Caco-2 (cell line): ENCODE data around the gene CACNB3. TPM values are rescaled to one million over a fixed set of nuclear protein-coding genes. Genes with fewer than 3 reads are reported as not detected.

Experiments
- BruUV-seq: library from RNA; stranded (reverse); fragments of 400-500 nt; replicated peaks from 2 replicates; lab custom pipeline; 2021; lab: Mats Ljungman, UMichigan
- CTCF ChIA-PET: fragments of 300-600 bp; sonication (Branson Sonifier 250); formaldehyde crosslinking; loops from one replicate; lab custom pipeline; 2022; ENCODE audit warnings: antibody characterized with exemption; lab: Charles Lee
- POLR2A ChIA-PET: fragments of 300-600 bp; sonication (Branson Sonifier 250); formaldehyde crosslinking; loops from one replicate; lab custom pipeline; 2022; ENCODE audit warnings: antibody characterized with exemption; lab: Charles Lee
- DNase-seq, 2 experiments: peaks; one replicate each; pipeline versions ENCODE4 v3.0.0 to v3.0.0-alpha.2; 2020 to 2022
- H3K27me3 ChIP-seq: replicated peaks from 2 replicates; pipeline ENCODE4 v1.6.0; 2011; ENCODE audit warnings: low read length; ENCODE audit not compliant: control insufficient read depth, insufficient read depth
- H3K36me3 ChIP-seq: 2 replicates; pipeline ENCODE4 v1.5.1; 2011; ENCODE audit warnings: low read length; ENCODE audit not compliant: control insufficient read depth, insufficient read depth
- H3K4me1 ChIP-seq: fragments of 250-450 bp; sonication (Bioruptor Pico); 2 replicates; pipeline ENCODE4 v1.5.1; 2020; ENCODE audit warnings: mild to moderate bottlenecking
- H3K4me3 ChIP-seq: 2 replicates; pipeline ENCODE4 v1.5.1; 2011; ENCODE audit warnings: low read depth, mild to moderate bottlenecking, control low read depth, low read length
- H3K9me3 ChIP-seq: fragments of 250-450 bp; sonication (Bioruptor Pico); 2 replicates; pipeline ENCODE4 v1.5.1; 2020; ENCODE audit warnings: mild to moderate bottlenecking, moderate library complexity
- H3K27ac Mint-ChIP-seq: one replicate; pipeline ENCODE4 v1.8.0; 2022; ENCODE audit warnings: mixed read lengths; ENCODE audit not compliant: unreplicated experiment
- H3K27me3 Mint-ChIP-seq: one replicate; pipeline ENCODE4 v1.8.0; 2022; ENCODE audit warnings: mixed read lengths; ENCODE audit not compliant: insufficient read depth, unreplicated experiment
- H3K36me3 Mint-ChIP-seq: one replicate; pipeline ENCODE4 v1.8.0; 2022; ENCODE audit warnings: mild to moderate bottlenecking, mixed read lengths; ENCODE audit not compliant: insufficient read depth, unreplicated experiment
- H3K4me1 Mint-ChIP-seq: one replicate; pipeline ENCODE4 v1.8.0; 2022; ENCODE audit warnings: low read depth, mixed read lengths; ENCODE audit not compliant: unreplicated experiment
- H3K4me3 Mint-ChIP-seq: one replicate; pipeline ENCODE4 v1.8.0; 2022; ENCODE audit warnings: mild to moderate bottlenecking, moderate library complexity, mixed read lengths; ENCODE audit not compliant: unreplicated experiment
- H3K9me3 Mint-ChIP-seq: one replicate; pipeline ENCODE4 v1.8.0; 2022; ENCODE audit warnings: mixed read lengths; ENCODE audit not compliant: unreplicated experiment
- intact Hi-C: fragments of 100-400 bp; cut with micrococcal nuclease; formaldehyde crosslinking; loops from one replicate; pipeline ENCODE4 v1.10.0; 2022; ENCODE audit not compliant: unreplicated experiment
- total RNA-seq: library from RNA; stranded (reverse); gene quantifications from 2 replicates; pipeline ENCODE4 v1.2.3, GENCODE V29; 2022
- TF ChIP-seq, protein P1 (sequence below), 2 experiments: fragments of 200-600 bp in 1 of 2; IDR thresholded peaks; 1 replicate in 1 of 2; 2 replicates in 1 of 2; pipeline versions ENCODE4 v1.5.1 to v1.8.0; 2011 to 2022; ENCODE audit warnings: antibody characterized with exemption in 1 of 2, control low read depth in 1 of 2, inconsistent platforms in 1 of 2, low read depth in 1 of 2, low read length in 1 of 2, mild to moderate bottlenecking in 1 of 2, moderate library complexity in 1 of 2; ENCODE audit not compliant: insufficient read depth in 1 of 2, severe bottlenecking in 1 of 2, unreplicated experiment in 1 of 2

Gene CACNB3
- total RNA-seq, 1 experiment from 2014 or later, result 20.4 TPM

DNA sequence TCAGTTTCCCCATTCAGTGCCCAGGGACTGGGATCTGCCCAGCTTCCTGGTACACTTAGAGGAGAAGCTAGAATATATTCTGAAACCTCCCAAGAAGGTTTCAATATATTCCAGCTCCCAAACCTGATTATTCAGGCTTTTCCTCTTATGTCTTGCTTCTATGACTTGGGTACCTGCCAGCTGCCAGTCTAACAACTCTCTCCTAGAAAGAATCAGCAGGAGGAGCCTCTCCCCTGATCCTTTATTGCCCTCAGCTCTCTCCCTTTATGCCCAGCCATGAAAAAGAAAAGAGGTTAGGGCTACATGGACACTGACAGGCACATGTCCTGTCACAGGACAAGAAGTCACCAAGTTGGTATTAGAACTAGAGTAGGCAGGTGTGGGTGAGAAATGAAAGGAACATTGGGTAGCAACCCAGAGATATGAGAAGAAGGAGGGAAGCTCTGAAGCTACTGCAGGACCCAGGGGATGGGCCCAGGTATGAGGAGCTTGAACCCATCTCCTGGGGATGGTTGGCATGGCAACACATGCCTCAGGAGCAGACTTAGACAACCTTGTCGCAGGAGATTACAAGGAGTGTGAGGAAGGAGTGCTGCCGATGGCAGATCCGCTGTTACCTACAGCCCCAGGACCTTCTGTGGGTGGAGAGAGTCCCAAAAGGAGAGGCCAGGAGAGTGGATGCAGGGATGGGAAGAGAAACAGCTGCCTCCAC is 2.0 kb upstream of the CACNB3 start:
- BruUV-seq, result no TSS peak
- H3K9me3 ChIP-seq, result no peaks in the 10 kb centered on the region
- DNase-seq, result no peak
- peak overlapping the region; percentile 97 for H3K4me3 Mint-ChIP-seq
- TF ChIP-seq, protein P1, sequence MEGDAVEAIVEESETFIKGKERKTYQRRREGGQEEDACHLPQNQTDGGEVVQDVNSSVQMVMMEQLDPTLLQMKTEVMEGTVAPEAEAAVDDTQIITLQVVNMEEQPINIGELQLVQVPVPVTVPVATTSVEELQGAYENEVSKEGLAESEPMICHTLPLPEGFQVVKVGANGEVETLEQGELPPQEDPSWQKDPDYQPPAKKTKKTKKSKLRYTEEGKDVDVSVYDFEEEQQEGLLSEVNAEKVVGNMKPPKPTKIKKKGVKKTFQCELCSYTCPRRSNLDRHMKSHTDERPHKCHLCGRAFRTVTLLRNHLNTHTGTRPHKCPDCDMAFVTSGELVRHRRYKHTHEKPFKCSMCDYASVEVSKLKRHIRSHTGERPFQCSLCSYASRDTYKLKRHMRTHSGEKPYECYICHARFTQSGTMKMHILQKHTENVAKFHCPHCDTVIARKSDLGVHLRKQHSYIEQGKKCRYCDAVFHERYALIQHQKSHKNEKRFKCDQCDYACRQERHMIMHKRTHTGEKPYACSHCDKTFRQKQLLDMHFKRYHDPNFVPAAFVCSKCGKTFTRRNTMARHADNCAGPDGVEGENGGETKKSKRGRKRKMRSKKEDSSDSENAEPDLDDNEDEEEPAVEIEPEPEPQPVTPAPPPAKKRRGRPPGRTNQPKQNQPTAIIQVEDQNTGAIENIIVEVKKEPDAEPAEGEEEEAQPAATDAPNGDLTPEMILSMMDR (IDR thresholded peaks at IDR 0.05; ENCODE audit: insufficient read depth in 1 of 2, low read depth in 1 of 2, low read length in 1 of 2, severe bottlenecking in 1 of 2, unreplicated experiment in 1 of 2), result no peak
- H3K27ac Mint-ChIP-seq, result no peak overlapping the region
- peaks cover 9% of the 10 kb centered on the region for H3K36me3 Mint-ChIP-seq
- CTCF ChIA-PET, result interaction anchor here (0.6 to 2.1 kb wide), 10 partner anchors 11 to 172 kb away, joined by 3 to 34 read pairs (median 7); partner anchors contain the start of gene FKBP11
- peaks cover 13% of the 10 kb centered on the region for H3K4me1 ChIP-seq
- no peaks in the 10 kb centered on the region for H3K9me3 Mint-ChIP-seq
- H3K4me3 ChIP-seq, result peak overlapping the region; percentile 91
- H3K27me3 ChIP-seq, result no peaks in the 10 kb centered on the region
- H3K27me3 Mint-ChIP-seq, result no peaks in the 10 kb centered on the region
- H3K36me3 ChIP-seq, result no peaks in the 10 kb centered on the region
- H3K4me1 Mint-ChIP-seq, result peaks cover 7% of the 10 kb centered on the region
- intact Hi-C loops, result no loop called here
- POLR2A ChIA-PET, result interaction anchor here (1.0 kb wide), 1 partner anchor 36 kb away, joined by 4 read pairs; no protein-coding TSS in a partner anchor

DNA sequence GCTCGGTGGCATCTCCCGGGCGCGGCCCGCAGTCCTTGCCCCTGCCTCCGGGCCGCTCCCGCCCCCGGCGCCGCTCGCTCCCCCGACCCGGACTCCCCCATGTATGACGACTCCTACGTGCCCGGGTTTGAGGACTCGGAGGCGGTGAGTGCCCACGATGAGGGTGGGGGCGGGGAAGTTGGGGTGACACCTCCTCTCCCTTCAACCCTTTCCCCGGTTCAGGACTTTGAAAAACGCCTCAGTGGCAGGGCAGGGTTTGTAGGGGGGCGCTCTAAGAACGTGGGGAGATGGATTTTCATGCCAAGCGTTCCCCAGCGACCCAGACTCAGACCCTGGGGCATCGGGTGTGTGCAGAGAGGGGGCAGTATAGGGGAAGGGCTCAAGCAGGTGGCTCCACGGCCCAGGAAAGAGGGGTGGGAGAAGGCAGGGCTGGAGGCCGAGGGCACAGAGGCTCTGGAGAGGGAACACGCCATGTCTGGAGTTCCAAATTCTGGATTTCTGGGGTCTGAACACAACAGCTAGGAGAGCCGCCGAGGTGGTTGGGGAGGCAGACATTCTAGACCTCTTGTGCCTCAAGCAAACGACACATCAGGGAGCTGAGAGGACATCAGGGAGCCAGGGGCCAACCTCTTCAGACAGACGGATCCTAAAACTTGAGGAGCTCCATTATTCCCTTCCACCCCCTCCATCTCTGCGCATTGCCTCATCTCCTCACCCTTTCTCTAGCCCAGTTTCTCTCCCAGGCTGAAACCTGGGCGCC is 715 bp downstream of the CACNB3 start:
- no peaks in the 10 kb centered on the region for H3K9me3 Mint-ChIP-seq
- peak overlapping the region; percentile 82 for H3K4me3 ChIP-seq
- no peaks in the 10 kb centered on the region for H3K27me3 Mint-ChIP-seq
- BruUV-seq, result TSS peak; percentile 11
- no peaks in the 10 kb centered on the region for H3K9me3 ChIP-seq
- no peaks in the 10 kb centered on the region for H3K36me3 ChIP-seq
- intact Hi-C loops, result no loop called here
- POLR2A ChIA-PET, result no interaction called here
- CTCF ChIA-PET, result interaction anchor here (0.6 to 2.0 kb wide), 7 partner anchors 8 to 72 kb away, joined by 3 to 8 read pairs (median 3); partner anchors contain the start of genes DDX23 and RND1
- H3K27me3 ChIP-seq, result no peaks in the 10 kb centered on the region
- TF ChIP-seq, protein P1 (IDR thresholded peaks at IDR 0.05; ENCODE audit: insufficient read depth in 1 of 2, low read depth in 1 of 2, low read length in 1 of 2, severe bottlenecking in 1 of 2, unreplicated experiment in 1 of 2), result peak; percentile 53 to 60
- peak; percentile 59 to 62 for DNase-seq
- H3K4me1 Mint-ChIP-seq, result peaks cover 14% of the 10 kb centered on the region
- peaks cover 11% of the 10 kb centered on the region for H3K4me1 ChIP-seq
- peak overlapping the region; percentile 97 for H3K4me3 Mint-ChIP-seq
- H3K36me3 Mint-ChIP-seq, result peaks cover 9% of the 10 kb centered on the region
- H3K27ac Mint-ChIP-seq, result no peak overlapping the region
